ENCODE results near the gene CD164L2.

CD164L2 gene

GRCh38 chr1:27400963-27401341, 17.8 kb upstream of the CD164L2 start:
- POLR2A ChIA-PET, result interaction anchor here (0.9 kb wide), 1 partner anchor 35 kb away, joined by 5 read pairs; no protein-coding TSS in a partner anchor
- H3K36me3 ChIP-seq (ENCODE audit: control insufficient read depth in 2 of 2, insufficient read depth in 1 of 2, low read length in 2 of 2), result peaks cover 0 to 12% of the 10 kb centered on the region in 2 experiments; a peak in 1 of 3 replicates
- CTCF ChIA-PET, result interaction anchor here (0.6 to 2.7 kb wide), 3 partner anchors 157 to 205 kb away, joined by 3 to 13 read pairs (median 4); no protein-coding TSS in a partner anchor
- TF ChIP-seq ZNF211 (tag by site-specific recombination; IDR thresholded peaks at IDR 0.05; ENCODE audit: low read depth), result no peak
- TF ChIP-seq ZNF366 (tag by site-specific recombination; conservative IDR thresholded peaks at IDR 0.05), result no peak
- no peak for TF ChIP-seq AEBP2 (tag by site-specific recombination; IDR thresholded peaks at IDR 0.05; ENCODE audit: borderline replicate concordance)
- TF ChIP-seq ZIC2 (tag by site-specific recombination; IDR thresholded peaks at IDR 0.05), result no peak
- TF ChIP-seq ZNF266 (tag by site-specific recombination; IDR thresholded peaks at IDR 0.05; ENCODE audit: low read depth), result no peak
- no peak for TF ChIP-seq ZBTB7A (tag by site-specific recombination; IDR thresholded peaks at IDR 0.05; ENCODE audit: low read depth)
- no peak for TF ChIP-seq ZNF501 (tag by site-specific recombination; IDR thresholded peaks at IDR 0.05)
- TF ChIP-seq ZNF362 (tag by site-specific recombination; IDR thresholded peaks at IDR 0.05), result no peak
- TF ChIP-seq, protein P1, sequence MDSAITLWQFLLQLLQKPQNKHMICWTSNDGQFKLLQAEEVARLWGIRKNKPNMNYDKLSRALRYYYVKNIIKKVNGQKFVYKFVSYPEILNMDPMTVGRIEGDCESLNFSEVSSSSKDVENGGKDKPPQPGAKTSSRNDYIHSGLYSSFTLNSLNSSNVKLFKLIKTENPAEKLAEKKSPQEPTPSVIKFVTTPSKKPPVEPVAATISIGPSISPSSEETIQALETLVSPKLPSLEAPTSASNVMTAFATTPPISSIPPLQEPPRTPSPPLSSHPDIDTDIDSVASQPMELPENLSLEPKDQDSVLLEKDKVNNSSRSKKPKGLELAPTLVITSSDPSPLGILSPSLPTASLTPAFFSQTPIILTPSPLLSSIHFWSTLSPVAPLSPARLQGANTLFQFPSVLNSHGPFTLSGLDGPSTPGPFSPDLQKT (IDR thresholded peaks at IDR 0.05; ENCODE audit: borderline replicate concordance, low read depth, low read length), result no peak
- TF ChIP-seq ZNF548 (tag by site-specific recombination; IDR thresholded peaks at IDR 0.05), result no peak
- TF ChIP-seq ZBTB49 (tag by site-specific recombination; IDR thresholded peaks at IDR 0.05; ENCODE audit: low read depth), result no peak
- TF ChIP-seq PATZ1 (tag by site-specific recombination; IDR thresholded peaks at IDR 0.05), result no peak
- no peak for TF ChIP-seq ZNF174 (tag by site-specific recombination; IDR thresholded peaks at IDR 0.05)
- no peak for TF ChIP-seq OSR2 (tag by site-specific recombination; IDR thresholded peaks at IDR 0.05)
- no peak for TF ChIP-seq ZNF670 (tag by site-specific recombination; IDR thresholded peaks at IDR 0.05; ENCODE audit: low read depth)
- no peak for TF ChIP-seq ZNF658 (tag by site-specific recombination; IDR thresholded peaks at IDR 0.05)
- TF ChIP-seq PRDM6 (tag by site-specific recombination; IDR thresholded peaks at IDR 0.05), result no peak
- TF ChIP-seq ZNF776 (tag by site-specific recombination; IDR thresholded peaks at IDR 0.05; ENCODE audit: borderline replicate concordance), result no peak
- TF ChIP-seq ZNF335 (tag by site-specific recombination; conservative IDR thresholded peaks at IDR 0.05), result no peak
- no peak overlapping the region for H3K4me3 ChIP-seq (ENCODE audit: low read depth, low read length)
- H3K9me3 ChIP-seq (ENCODE audit: control insufficient read depth, insufficient read depth, low read depth, low read length), result no peaks in the 10 kb centered on the region
- no peaks in the 10 kb centered on the region for H3K4me1 ChIP-seq (ENCODE audit: control insufficient read depth, insufficient read depth, low read length)
- H3K27ac ChIP-seq (ENCODE audit: extremely low read depth, low read depth, low read length), result no peak overlapping the region

All from HEK293 (cell line).